Lower leg skin (tissue), 4 donors: ENCODE measurements around the gene DCN. TPM values are rescaled to one million over a fixed set of nuclear protein-coding genes. Genes with fewer than 3 reads are reported as not detected.

Experiments used
- DNase-seq, 2 donors: peaks; one replicate each; pipeline ENCODE4 v3.0.0-alpha.2; 2019; ENCODE audit warnings: low spot score in 2 of 2
- H3K4me3 ChIP-seq: fragments of 200-600 bp; sonication (generic); 2 replicates; pipeline ENCODE4 v1.5.1; 2017; ENCODE audit warnings: mild to moderate bottlenecking, low read depth; ENCODE audit not compliant: poor library complexity, severe bottlenecking
- CTCF ChIP-seq, 3 donors: fragments of 450-650 bp; IDR thresholded peaks; one replicate each; pipeline ENCODE4 v1.5.1; 2016; ENCODE audit warnings: antibody characterized with exemption in 3 of 3, mild to moderate bottlenecking in 3 of 3, moderate library complexity in 2 of 3
- POLR2A ChIP-seq, 2 donors: fragments of 450-650 bp; IDR thresholded peaks; one replicate each; pipeline ENCODE4 v1.6.1; 2016 to 2017; ENCODE audit warnings: antibody characterized with exemption in 2 of 2, mild to moderate bottlenecking in 1 of 2, moderate library complexity in 1 of 2
- WGBS, 2 donors: methylation state at CpG; one replicate each; pipeline ENCODE4 v1.1.5; 2018; 5-methylcytosine and 5-hydroxymethylcytosine counted together
- intact Hi-C: fragments of 100-400 bp; cut with DNase I; formaldehyde crosslinking; loops from one replicate; pipeline ENCODE4 v1.15.0; 2023; ENCODE audit warnings: low total_unique reads
- total RNA-seq, 4 donors: library from RNA; depleted of rRNA; stranded (reverse); fragments of >200 nt; gene quantifications; one replicate each; pipeline ENCODE4 v1.1.0, GENCODE V29; 2016

Gene DCN
- total RNA-seq, 4 donors from 2014 or later, result 497 to 1,618 (median 522) TPM

DNA sequence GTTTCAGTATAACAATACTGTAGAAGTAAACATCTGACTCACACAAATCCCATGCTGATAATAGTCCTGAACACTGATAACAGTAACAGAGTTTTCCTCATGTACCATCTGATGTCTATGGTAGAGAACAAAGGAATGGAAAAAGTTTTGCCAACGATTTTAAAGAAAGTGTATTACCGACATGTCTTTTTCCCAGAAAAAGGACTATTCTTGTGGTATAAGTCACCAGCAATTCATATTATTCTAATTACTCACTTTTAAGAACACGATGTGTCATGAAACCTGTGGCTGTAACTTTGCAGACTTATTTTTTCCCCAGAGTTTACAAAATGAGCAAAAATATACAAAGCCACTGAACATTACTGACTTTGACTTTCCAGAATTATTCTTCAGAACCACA, 40.1 kb upstream of the DCN start:
- intact Hi-C loops, result no loop called here
- no peak overlapping the region for H3K4me3 ChIP-seq
- 61 to 62% methylated on average over 3 of the region's 3 CpGs for WGBS, 2 donors
- TF ChIP-seq CTCF (IDR thresholded peaks at IDR 0.05) (no peak), POLR2A (IDR thresholded peaks at IDR 0.05) (no peak)
- no peak for DNase-seq

DNA sequence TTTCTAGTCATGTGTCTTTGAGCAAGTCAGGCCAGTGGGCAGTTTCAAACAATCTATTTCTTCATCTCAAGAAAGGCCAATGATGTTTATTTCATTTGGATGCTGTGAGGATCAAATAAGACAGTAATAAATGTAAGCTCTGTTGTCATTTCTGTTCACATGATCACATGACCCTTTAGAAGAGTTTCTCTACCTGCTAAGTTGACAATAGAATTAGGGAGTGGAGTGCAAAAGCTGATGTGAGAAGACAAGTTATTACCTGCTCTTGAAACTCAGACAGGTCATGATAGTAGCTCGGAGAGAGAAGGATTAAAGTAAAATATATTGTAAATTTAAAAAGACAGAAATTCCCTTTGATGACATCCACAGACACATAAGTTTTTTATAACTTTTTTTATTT, 37.3 kb upstream of the DCN start:
- H3K4me3 ChIP-seq, result no peak overlapping the region
- TF ChIP-seq POLR2A (IDR thresholded peaks at IDR 0.05) (no peak), CTCF (IDR thresholded peaks at IDR 0.05) (no peak)
- intact Hi-C loops, result no loop called here
- 47 to 55% methylated on average over 1 of the region's 1 CpG for WGBS, 2 donors
- DNase-seq, result no peak

DNA sequence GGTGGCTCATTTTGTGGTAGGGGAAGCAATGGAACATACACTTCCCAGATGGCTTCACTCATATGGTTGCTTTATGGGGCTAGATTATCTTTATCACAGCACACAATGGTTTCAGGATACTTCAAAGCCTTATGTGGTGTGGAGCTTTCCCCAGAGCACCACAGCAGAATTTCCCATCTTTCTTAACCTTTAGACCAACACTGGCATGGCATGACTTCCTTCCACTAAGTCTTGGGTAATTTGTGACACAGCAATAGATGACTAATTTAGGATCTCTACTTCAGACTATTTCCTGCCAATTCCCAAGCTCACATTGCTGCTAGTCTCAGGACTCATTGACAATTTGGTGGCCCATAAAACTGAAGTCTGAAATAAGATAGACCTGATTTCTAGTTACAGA, 36.9 kb upstream of the DCN start:
- no peak for DNase-seq
- TF ChIP-seq CTCF (IDR thresholded peaks at IDR 0.05) (no peak), POLR2A (IDR thresholded peaks at IDR 0.05) (no peak)
- H3K4me3 ChIP-seq, result no peak overlapping the region
- intact Hi-C loops, result no loop called here

DNA sequence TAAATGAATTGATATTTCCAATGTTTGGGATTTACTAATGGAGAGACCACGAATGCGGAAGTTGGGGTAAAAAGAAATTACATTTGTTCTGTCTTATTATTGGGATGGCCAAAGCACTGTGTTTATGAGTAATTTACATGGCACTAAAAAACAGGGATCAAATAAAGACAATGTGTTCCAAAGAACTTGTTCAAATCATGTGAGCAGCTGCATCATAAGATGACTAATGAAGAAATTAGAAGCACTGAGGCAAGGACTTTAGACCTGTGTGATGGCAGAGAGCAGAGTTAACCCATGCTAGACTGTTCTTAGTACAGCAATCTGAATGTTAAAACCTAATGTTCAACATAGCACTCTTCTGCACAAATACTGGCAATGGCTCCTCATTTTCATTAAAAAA, 34.3 kb upstream of the DCN start:
- intact Hi-C loops, result no loop called here
- WGBS, 2 donors, result 77 to 80% methylated on average over 2 of the region's 2 CpGs

GRCh38 chr12:91215940-91216454, 33.4 kb upstream of the DCN start:
- peak in 1 of 2 donors; percentile 47 for DNase-seq
- H3K4me3 ChIP-seq, result no peak overlapping the region
- intact Hi-C loops, result no loop called here
- TF ChIP-seq CTCF (IDR thresholded peaks at IDR 0.05) (no peak), POLR2A (IDR thresholded peaks at IDR 0.05) (no peak)
- 56 to 64% methylated on average over 3 of the region's 3 CpGs for WGBS, 2 donors

More for the DNA sequence above, 34.3 kb upstream of the DCN start:
- TF ChIP-seq CTCF (IDR thresholded peaks at IDR 0.05) (no peak), POLR2A (IDR thresholded peaks at IDR 0.05) (no peak)
- H3K4me3 ChIP-seq, result no peak overlapping the region
- DNase-seq, result no peak

DNA sequence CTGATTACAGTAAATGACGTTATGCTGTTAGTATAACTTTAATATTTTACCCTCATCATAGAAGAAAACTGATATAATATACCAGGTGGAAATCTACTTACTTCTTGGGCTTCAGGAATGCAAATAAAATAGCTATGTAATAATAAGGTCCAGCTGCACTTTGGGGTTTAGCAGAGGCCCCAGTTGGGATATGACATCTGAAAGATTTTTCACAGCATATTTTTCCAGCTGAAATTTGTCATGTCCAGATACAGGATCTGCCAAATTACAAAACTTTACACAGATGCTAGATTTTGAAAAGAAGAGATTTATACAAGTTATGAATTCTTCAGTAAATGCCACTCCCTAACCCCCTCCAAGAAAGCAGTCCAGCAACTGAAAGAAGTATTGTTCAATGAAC, 29.2 kb upstream of the DCN start:
- WGBS, 2 donors, result 40 to 56% methylated on average over 1 of the region's 1 CpG
- TF ChIP-seq POLR2A (IDR thresholded peaks at IDR 0.05) (no peak), CTCF (IDR thresholded peaks at IDR 0.05) (no peak)
- DNase-seq, result no peak

More for the DNA sequence above, 29.2 kb upstream of the DCN start:
- intact Hi-C loops, result no loop called here
- H3K4me3 ChIP-seq, result no peak overlapping the region
